Bone marrow (tissue), 2 donors: ENCODE results near the gene SOBP.

Source experiments
- DNase-seq, 2 donors: peaks; one replicate each; lab custom pipeline; 2025; lab: John Stamatoyannopoulos, UW

SOBP gene

GRCh38 chr6:107618672-107619071, 128.8 kb downstream of the SOBP start:
- DNase-seq, result no peak

- no peak for DNase-seq
Observed at GRCh38 chr6:107620732-107621131, 130.8 kb downstream of the SOBP start.

- no peak for DNase-seq
Observed at GRCh38 chr6:107621229-107621937, 131.5 kb downstream of the SOBP start.

- no peak for DNase-seq
Observed at GRCh38 chr6:107622269-107622668, 132.4 kb downstream of the SOBP start.

GRCh38 chr6:107624050-107624449, 134.1 kb downstream of the SOBP start:
- no peak for DNase-seq

- DNase-seq, result no peak
Observed at GRCh38 chr6:107624541-107624940, 134.6 kb downstream of the SOBP start.

- DNase-seq, result no peak
Observed at GRCh38 chr6:107625264-107625663, 135.3 kb downstream of the SOBP start.

- DNase-seq, result no peak
Observed at GRCh38 chr6:107626645-107627044, 136.7 kb downstream of the SOBP start.

- DNase-seq, result no peak
Observed at GRCh38 chr6:107627969-107628368, 138.1 kb downstream of the SOBP start.

GRCh38 chr6:107628878-107629277, 139.0 kb downstream of the SOBP start:
- no peak for DNase-seq

- DNase-seq, result no peak
Observed at GRCh38 chr6:107629548-107630129, 139.7 kb downstream of the SOBP start.

- DNase-seq, result no peak
Observed at GRCh38 chr6:107630348-107630977, 140.5 kb downstream of the SOBP start.

- DNase-seq, result no peak
Observed at GRCh38 chr6:107632381-107633136, 142.6 kb downstream of the SOBP start.

GRCh38 chr6:107633680-107634323, 143.9 kb downstream of the SOBP start:
- DNase-seq, result no peak

GRCh38 chr6:107634324-107635056, 144.6 kb downstream of the SOBP start:
- DNase-seq, result no peak

- DNase-seq, result no peak
Observed at GRCh38 chr6:107635057-107635515, 145.2 kb downstream of the SOBP start.

GRCh38 chr6:107636486-107636885, 146.6 kb downstream of the SOBP start:
- no peak for DNase-seq

- no peak for DNase-seq
Observed at GRCh38 chr6:107637316-107638315, 147.7 kb downstream of the SOBP start.

- no peak for DNase-seq
Observed at GRCh38 chr6:107638493-107638892, 148.6 kb downstream of the SOBP start.

- no peak for DNase-seq
Observed at GRCh38 chr6:107639511-107639910, 149.6 kb downstream of the SOBP start.
